ENCODE data around the gene PCBD2. TPM values are rescaled to one million over a fixed set of nuclear protein-coding genes. Genes with fewer than 3 reads are reported as not detected.

The PCBD2 gene
- polyA plus RNA-seq, 2 of the 4 experiments (the other 2 are of a cell fraction), result 9.5 to 13.6 TPM

DNA sequence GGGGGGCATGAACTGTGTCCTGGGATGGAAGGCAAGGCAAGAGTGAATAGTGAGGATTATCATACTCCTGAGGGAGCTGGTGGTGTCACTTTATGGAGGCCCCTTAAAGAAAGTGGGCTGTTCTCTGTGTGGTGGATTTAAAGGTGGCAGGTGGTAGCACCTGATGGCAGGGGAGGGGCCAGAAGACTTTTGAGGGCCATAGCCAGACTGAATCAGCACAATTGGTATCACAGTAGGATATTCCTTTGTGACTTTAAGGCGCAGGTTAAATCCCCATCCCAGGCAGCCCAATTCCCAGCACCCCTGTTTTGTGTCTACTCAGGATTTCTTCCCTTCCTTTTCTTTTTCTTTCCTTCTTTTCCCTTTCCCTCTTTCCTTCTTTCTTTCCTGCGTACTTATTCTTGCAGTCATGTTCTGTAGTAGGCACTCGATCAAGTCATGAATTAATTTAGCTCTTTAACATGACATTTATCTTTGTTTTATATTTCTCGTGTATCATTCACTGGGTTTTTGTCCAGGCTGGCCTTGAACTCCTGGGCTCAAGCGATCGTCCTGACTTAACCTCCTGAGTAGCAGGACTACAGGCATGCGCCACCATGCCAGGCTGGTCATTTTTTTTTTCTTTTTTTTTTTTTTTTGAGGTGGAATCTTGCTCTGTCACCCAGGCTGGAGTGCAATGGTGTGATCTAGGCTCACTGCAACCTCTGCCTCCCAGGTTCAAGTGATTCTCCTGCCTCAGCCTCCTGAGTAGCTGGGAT is 11.0 kb upstream of the PCBD2 start:
- ChIA-PET POLR2A (no interaction called here), CTCF (interaction anchor here (2.9 kb wide), 1 partner anchor 11 kb away, joined by 28 read pairs; the partner anchor contains the start of gene PCBD2)
- Histone ChIP-seq H3K27ac (no peak overlapping the region), H3K4me1 (no peaks in the 10 kb centered on the region), H3K4me3 (no peak overlapping the region), H3K9me3 (no peaks in the 10 kb centered on the region), H3K4me2 (no peak overlapping the region)
- DNase-seq (ENCODE audit: low read depth in 1 of 2, low spot score in 1 of 2), result no peak
- FAIRE-seq, result no peak
- 92% methylated on average over 7 of the region's 7 CpGs for WGBS (ENCODE audit: missing lambda C conversion rate)
- no peak for ATAC-seq
- TF ChIP-seq JUNB (IDR thresholded peaks at IDR 0.05) (no peak), ZC3H11A (IDR thresholded peaks at IDR 0.05) (no peak), POLR2A (IDR thresholded peaks at IDR 0.05; ENCODE audit: low read length) (no peak), NFE2L2 (conservative IDR thresholded peaks at IDR 0.05; ENCODE audit: low read length) (no peak), CBX2 (IDR thresholded peaks at IDR 0.05; ENCODE audit: borderline replicate concordance, low read depth) (no peak), HOXB5 (CRISPR knock-in tag; IDR thresholded peaks at IDR 0.05) (no peak), KDM5A (IDR thresholded peaks at IDR 0.05) (no peak), CEBPB (IDR thresholded peaks at IDR 0.05) (no peak), MAZ (IDR thresholded peaks at IDR 0.05; ENCODE audit: borderline replicate concordance, low read depth, low read length) (no peak), ZSCAN20 (CRISPR knock-in tag; IDR thresholded peaks at IDR 0.05) (no peak), CBX8 (IDR thresholded peaks at IDR 0.05) (no peak), HOXA7 (CRISPR knock-in tag; IDR thresholded peaks at IDR 0.05) (no peak), SREBF2 (IDR thresholded peaks at IDR 0.05) (no peak), TFCP2L1 (CRISPR knock-in tag; IDR thresholded peaks at IDR 0.05) (no peak), FOXS1 (CRISPR knock-in tag; IDR thresholded peaks at IDR 0.05) (no peak)
- TF ChIP-seq, protein P1, sequence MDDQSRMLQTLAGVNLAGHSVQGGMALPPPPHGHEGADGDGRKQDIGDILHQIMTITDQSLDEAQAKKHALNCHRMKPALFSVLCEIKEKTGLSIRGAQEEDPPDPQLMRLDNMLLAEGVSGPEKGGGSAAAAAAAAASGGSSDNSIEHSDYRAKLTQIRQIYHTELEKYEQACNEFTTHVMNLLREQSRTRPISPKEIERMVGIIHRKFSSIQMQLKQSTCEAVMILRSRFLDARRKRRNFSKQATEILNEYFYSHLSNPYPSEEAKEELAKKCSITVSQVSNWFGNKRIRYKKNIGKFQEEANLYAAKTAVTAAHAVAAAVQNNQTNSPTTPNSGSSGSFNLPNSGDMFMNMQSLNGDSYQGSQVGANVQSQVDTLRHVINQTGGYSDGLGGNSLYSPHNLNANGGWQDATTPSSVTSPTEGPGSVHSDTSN (IDR thresholded peaks at IDR 0.05), result no peak
- TF ChIP-seq, protein P2, sequence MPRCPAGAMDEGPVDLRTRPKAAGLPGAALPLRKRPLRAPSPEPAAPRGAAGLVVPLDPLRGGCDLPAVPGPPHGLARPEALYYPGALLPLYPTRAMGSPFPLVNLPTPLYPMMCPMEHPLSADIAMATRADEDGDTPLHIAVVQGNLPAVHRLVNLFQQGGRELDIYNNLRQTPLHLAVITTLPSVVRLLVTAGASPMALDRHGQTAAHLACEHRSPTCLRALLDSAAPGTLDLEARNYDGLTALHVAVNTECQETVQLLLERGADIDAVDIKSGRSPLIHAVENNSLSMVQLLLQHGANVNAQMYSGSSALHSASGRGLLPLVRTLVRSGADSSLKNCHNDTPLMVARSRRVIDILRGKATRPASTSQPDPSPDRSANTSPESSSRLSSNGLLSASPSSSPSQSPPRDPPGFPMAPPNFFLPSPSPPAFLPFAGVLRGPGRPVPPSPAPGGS (IDR thresholded peaks at IDR 0.05), result no peak
- TF ChIP-seq, protein P3, sequence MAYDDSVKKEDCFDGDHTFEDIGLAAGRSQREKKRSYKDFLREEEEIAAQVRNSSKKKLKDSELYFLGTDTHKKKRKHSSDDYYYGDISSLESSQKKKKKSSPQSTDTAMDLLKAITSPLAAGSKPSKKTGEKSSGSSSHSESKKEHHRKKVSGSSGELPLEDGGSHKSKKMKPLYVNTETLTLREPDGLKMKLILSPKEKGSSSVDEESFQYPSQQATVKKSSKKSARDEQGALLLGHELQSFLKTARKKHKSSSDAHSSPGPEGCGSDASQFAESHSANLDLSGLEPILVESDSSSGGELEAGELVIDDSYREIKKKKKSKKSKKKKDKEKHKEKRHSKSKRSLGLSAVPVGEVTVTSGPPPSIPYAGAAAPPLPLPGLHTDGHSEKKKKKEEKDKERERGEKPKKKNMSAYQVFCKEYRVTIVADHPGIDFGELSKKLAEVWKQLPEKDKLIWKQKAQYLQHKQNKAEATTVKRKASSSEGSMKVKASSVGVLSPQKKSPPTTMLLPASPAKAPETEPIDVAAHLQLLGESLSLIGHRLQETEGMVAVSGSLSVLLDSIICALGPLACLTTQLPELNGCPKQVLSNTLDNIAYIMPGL (CRISPR knock-in tag; IDR thresholded peaks at IDR 0.05; ENCODE audit: borderline replicate concordance), result no peak
- TF ChIP-seq, protein P4, sequence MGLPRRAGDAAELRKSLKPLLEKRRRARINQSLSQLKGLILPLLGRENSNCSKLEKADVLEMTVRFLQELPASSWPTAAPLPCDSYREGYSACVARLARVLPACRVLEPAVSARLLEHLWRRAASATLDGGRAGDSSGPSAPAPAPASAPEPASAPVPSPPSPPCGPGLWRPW (IDR thresholded peaks at IDR 0.05), result no peak

DNA sequence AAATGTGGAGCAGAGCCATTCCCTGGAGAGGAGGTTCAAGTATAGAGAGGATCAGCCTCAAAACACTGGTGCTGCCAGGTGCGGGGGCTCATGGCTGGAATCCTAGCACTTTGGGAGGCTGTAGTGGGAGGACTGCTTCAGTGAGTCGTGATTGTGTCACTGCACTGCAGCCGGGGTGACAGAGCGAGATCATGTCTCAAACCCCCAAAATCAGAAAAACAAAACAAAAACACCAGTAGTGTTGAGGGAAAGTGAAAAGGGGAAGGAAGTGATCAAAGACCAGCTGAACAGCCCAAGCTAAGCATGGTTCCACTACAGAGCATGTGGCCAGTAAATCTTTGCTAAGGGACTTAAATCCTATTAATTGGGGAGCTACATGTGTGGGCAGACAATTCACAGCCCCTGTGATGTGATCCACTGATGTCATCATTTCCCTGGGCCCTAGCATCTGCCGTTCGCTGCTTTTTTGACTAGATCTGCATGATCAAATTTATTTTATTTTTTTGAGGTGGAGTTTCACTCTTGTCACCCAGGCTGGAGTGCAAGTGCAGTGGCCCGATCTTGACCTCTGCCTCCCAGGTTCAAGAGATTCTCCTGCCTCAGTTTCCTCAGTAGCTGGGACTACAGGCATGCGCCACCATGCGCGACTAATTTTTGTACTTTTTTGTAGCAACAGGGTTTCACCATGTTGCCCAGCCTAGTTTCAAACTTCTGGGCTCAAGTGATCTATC is 2.7 kb upstream of the PCBD2 start:
- POLR2A ChIA-PET, result no interaction called here
- FAIRE-seq, result no peak
- H3K27ac ChIP-seq, result no peak overlapping the region
- TF ChIP-seq FOSB (CRISPR knock-in tag; IDR thresholded peaks at IDR 0.05) (no peak), POLR2AphosphoS2 (conservative IDR thresholded peaks at IDR 0.05; ENCODE audit: low read length) (no peak), RCOR1 (IDR thresholded peaks at IDR 0.05; ENCODE audit: low read depth, low read length) (no peak), MAZ (IDR thresholded peaks at IDR 0.05; ENCODE audit: borderline replicate concordance, low read depth, low read length) (no peak), CHD4 (IDR thresholded peaks at IDR 0.05; ENCODE audit: borderline replicate concordance) (no peak), ZFP36 (IDR thresholded peaks at IDR 0.05; ENCODE audit: borderline replicate concordance, partially characterized antibody) (no peak), ESRRA (IDR thresholded peaks at IDR 0.05; ENCODE audit: borderline replicate concordance, low read length) (no peak), HDAC2 (IDR thresholded peaks at IDR 0.05) (no peak), BHLHE40 (IDR thresholded peaks at IDR 0.05; ENCODE audit: low read depth, low read length) (no peak), CHD2 (IDR thresholded peaks at IDR 0.05; ENCODE audit: low read length, partially characterized antibody) (no peak), SMC3 (IDR thresholded peaks at IDR 0.05) (no peak), FOSL2 (IDR thresholded peaks at IDR 0.05) (no peak), FOSL2 (CRISPR knock-in tag; IDR thresholded peaks at IDR 0.05) (no peak)
- TF ChIP-seq, protein P5, sequence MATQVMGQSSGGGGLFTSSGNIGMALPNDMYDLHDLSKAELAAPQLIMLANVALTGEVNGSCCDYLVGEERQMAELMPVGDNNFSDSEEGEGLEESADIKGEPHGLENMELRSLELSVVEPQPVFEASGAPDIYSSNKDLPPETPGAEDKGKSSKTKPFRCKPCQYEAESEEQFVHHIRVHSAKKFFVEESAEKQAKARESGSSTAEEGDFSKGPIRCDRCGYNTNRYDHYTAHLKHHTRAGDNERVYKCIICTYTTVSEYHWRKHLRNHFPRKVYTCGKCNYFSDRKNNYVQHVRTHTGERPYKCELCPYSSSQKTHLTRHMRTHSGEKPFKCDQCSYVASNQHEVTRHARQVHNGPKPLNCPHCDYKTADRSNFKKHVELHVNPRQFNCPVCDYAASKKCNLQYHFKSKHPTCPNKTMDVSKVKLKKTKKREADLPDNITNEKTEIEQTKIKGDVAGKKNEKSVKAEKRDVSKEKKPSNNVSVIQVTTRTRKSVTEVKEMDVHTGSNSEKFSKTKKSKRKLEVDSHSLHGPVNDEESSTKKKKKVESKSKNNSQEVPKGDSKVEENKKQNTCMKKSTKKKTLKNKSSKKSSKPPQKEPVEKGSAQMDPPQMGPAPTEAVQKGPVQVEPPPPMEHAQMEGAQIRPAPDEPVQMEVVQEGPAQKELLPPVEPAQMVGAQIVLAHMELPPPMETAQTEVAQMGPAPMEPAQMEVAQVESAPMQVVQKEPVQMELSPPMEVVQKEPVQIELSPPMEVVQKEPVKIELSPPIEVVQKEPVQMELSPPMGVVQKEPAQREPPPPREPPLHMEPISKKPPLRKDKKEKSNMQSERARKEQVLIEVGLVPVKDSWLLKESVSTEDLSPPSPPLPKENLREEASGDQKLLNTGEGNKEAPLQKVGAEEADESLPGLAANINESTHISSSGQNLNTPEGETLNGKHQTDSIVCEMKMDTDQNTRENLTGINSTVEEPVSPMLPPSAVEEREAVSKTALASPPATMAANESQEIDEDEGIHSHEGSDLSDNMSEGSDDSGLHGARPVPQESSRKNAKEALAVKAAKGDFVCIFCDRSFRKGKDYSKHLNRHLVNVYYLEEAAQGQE (IDR thresholded peaks at IDR 0.05), result no peak

More for the DNA sequence above, 2.7 kb upstream of the PCBD2 start:
- DNase-seq (ENCODE audit: low read depth in 1 of 2, low spot score in 1 of 2), result no peak
- CTCF ChIA-PET, result interaction anchor here (0.5 to 1.8 kb wide), 3 partner anchors 11 to 71 kb away, joined by 3 to 4 read pairs (median 3); no protein-coding TSS in a partner anchor
- 81% methylated on average over 10 of the region's 10 CpGs for WGBS (ENCODE audit: missing lambda C conversion rate)
- H3K4me3 ChIP-seq, result no peak overlapping the region
- H3K4me2 ChIP-seq, result no peak overlapping the region
- H3K9me3 ChIP-seq, result no peaks in the 10 kb centered on the region
- no peak for ATAC-seq
- H3K4me1 ChIP-seq, result peaks cover 7% of the 10 kb centered on the region; the same call in 1 of the 3 replicates

Data from A549 (cell line).